ENCODE measurements around the gene TYSND1. TPM values are rescaled to one million over a fixed set of nuclear protein-coding genes. Genes with fewer than 3 reads are reported as not detected.

Gene TYSND1
- total and polyA plus RNA-seq, 2 of the 13 experiments (the other 11 are each of a cell fraction or from before 2014, with no cell fraction given), result 3.3 to 8.9 TPM

DNA sequence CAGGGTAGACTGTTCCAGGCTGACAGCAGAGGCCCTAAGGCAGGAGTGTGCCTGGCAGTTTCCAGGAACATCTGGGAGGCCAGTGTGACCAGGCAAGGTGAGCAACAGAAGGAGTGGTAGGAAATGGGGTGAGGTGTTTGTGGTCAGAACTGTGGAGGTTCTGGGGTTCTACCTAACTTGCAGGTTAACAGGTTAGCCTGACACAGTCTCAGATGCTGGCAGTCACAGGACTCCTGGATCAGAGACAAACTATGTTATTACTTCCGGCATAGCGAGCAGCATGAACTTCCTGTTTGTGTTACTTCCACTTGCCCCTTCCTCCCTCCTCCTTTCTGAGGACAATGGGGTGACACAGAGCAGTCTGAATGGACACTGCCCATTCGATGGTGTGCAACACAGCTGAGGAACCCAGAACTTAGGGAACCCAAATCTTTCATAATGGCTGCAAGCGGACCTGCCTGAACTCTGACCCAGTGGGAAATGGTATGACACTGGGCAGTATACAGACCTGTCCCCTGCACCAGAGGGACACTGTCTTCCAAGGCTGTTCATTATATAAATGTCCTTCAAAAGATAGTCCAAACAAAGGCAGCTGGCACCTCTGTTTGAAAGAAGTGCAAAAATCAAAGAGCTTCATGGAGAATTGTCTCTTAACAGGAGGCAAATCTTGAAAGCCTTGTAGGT, 27.7 kb upstream of the TYSND1 start (continued):
- TF ChIP-seq ZNF331 (CRISPR knock-in tag; IDR thresholded peaks at IDR 0.05) (0 out of 2 replicates have a peak, but pooled peaks have one; percentile 45), THAP11 (CRISPR knock-in tag; IDR thresholded peaks at IDR 0.05) (peak; percentile 77), KLF16 (CRISPR knock-in tag; IDR thresholded peaks at IDR 0.05) (no peak), ZNF383 (CRISPR knock-in tag; IDR thresholded peaks at IDR 0.05; ENCODE audit: borderline replicate concordance) (0 out of 2 replicates have a peak, but pooled peaks have one; percentile 42), HDAC2 (CRISPR knock-in tag; IDR thresholded peaks at IDR 0.05) (peak; percentile 71), HOXA3 (CRISPR knock-in tag; IDR thresholded peaks at IDR 0.05) (peak; percentile 39; the same call in 1 of the 2 replicates), CAMTA2 (CRISPR knock-in tag; IDR thresholded peaks at IDR 0.05; ENCODE audit: borderline replicate concordance) (no peak), ZNF747 (CRISPR knock-in tag; IDR thresholded peaks at IDR 0.05; ENCODE audit: borderline replicate concordance) (peak; percentile 75), ARHGAP35 (CRISPR knock-in tag; IDR thresholded peaks at IDR 0.05; ENCODE audit: borderline replicate concordance) (peak; percentile 50; the same call in 1 of the 2 replicates), ZNF543 (CRISPR knock-in tag; IDR thresholded peaks at IDR 0.05) (0 out of 2 replicates have a peak, but pooled peaks have one; percentile 40), ZNF350 (CRISPR knock-in tag; IDR thresholded peaks at IDR 0.05; ENCODE audit: borderline replicate concordance, low read depth) (0 out of 2 replicates have a peak, but pooled peaks have one; percentile 52), GTF2F1 (IDR thresholded peaks at IDR 0.05; ENCODE audit: low read length) (no peak), FOSL2 (CRISPR knock-in tag; IDR thresholded peaks at IDR 0.05) (peak; percentile 24; the same call in 1 of the 2 replicates), ZEB1 (IDR thresholded peaks at IDR 0.05; ENCODE audit: insufficient replicate concordance, low read depth) (peak; percentile 38), ZSCAN25 (CRISPR knock-in tag; IDR thresholded peaks at IDR 0.05) (peak; percentile 43; the same call in 1 of the 2 replicates), GABPB1 (CRISPR knock-in tag; IDR thresholded peaks at IDR 0.05) (peak; percentile 86), POLR2G (IDR thresholded peaks at IDR 0.05; ENCODE audit: low read depth, low read length) (peak; percentile 74)
- TF ChIP-seq, protein P1, sequence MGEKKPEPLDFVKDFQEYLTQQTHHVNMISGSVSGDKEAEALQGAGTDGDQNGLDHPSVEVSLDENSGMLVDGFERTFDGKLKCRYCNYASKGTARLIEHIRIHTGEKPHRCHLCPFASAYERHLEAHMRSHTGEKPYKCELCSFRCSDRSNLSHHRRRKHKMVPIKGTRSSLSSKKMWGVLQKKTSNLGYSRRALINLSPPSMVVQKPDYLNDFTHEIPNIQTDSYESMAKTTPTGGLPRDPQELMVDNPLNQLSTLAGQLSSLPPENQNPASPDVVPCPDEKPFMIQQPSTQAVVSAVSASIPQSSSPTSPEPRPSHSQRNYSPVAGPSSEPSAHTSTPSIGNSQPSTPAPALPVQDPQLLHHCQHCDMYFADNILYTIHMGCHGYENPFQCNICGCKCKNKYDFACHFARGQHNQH (CRISPR knock-in tag; IDR thresholded peaks at IDR 0.05), result peak; percentile 60; the same call in 1 of the 2 replicates
- TF ChIP-seq, protein P2, sequence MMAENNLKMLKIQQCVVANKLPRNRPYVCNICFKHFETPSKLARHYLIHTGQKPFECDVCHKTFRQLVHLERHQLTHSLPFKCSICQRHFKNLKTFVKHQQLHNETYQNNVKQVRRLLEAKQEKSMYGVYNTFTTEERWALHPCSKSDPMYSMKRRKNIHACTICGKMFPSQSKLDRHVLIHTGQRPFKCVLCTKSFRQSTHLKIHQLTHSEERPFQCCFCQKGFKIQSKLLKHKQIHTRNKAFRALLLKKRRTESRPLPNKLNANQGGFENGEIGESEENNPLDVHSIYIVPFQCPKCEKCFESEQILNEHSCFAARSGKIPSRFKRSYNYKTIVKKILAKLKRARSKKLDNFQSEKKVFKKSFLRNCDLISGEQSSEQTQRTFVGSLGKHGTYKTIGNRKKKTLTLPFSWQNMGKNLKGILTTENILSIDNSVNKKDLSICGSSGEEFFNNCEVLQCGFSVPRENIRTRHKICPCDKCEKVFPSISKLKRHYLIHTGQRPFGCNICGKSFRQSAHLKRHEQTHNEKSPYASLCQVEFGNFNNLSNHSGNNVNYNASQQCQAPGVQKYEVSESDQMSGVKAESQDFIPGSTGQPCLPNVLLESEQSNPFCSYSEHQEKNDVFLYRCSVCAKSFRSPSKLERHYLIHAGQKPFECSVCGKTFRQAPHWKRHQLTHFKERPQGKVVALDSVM (CRISPR knock-in tag; IDR thresholded peaks at IDR 0.05), result no peak
- TF ChIP-seq, protein P3, sequence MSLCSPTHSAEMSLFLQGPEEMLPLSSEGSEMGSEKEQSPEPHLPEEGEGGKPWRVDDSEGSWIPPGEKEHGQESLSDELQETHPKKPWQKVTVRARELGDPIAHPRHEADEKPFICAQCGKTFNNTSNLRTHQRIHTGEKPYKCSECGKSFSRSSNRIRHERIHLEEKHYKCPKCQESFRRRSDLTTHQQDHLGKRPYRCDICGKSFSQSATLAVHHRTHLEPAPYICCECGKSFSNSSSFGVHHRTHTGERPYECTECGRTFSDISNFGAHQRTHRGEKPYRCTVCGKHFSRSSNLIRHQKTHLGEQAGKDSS (CRISPR knock-in tag; IDR thresholded peaks at IDR 0.05; ENCODE audit: borderline replicate concordance, low read depth), result peak; percentile 73; the same call in 1 of the 2 replicates
- TF ChIP-seq, protein P4, sequence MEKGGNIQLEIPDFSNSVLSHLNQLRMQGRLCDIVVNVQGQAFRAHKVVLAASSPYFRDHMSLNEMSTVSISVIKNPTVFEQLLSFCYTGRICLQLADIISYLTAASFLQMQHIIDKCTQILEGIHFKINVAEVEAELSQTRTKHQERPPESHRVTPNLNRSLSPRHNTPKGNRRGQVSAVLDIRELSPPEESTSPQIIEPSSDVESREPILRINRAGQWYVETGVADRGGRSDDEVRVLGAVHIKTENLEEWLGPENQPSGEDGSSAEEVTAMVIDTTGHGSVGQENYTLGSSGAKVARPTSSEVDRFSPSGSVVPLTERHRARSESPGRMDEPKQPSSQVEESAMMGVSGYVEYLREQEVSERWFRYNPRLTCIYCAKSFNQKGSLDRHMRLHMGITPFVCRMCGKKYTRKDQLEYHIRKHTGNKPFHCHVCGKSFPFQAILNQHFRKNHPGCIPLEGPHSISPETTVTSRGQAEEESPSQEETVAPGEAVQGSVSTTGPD (CRISPR knock-in tag; IDR thresholded peaks at IDR 0.05), result no peak
- TF ChIP-seq, protein P5, sequence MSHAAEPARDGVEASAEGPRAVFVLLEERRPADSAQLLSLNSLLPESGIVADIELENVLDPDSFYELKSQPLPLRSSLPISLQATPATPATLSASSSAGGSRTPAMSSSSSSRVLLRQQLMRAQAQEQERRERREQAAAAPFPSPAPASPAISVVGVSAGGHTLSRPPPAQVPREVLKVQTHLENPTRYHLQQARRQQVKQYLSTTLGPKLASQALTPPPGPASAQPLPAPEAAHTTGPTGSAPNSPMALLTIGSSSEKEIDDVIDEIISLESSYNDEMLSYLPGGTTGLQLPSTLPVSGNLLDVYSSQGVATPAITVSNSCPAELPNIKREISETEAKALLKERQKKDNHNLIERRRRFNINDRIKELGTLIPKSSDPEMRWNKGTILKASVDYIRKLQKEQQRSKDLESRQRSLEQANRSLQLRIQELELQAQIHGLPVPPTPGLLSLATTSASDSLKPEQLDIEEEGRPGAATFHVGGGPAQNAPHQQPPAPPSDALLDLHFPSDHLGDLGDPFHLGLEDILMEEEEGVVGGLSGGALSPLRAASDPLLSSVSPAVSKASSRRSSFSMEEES (CRISPR knock-in tag; IDR thresholded peaks at IDR 0.05), result peak; percentile 82; the same call in 1 of the 2 replicates

Measured in HepG2 (cell line).